ENCODE data around the gene VTI1A.

- TF ChIP-seq POLR2A (IDR thresholded peaks at IDR 0.05; ENCODE audit: low read length), result no peak
- no peak for TF ChIP-seq GATA1 (IDR thresholded peaks at IDR 0.05; ENCODE audit: low read depth, low read length)
Observed at GRCh38 chr10:112832361-112832878, 385.4 kb downstream of the VTI1A start.

All from erythroblast (primary cell).